H9 (cell line): ENCODE data around the gene TSPAN3. TPM values are rescaled to one million over a fixed set of nuclear protein-coding genes. Genes with fewer than 3 reads are reported as not detected.

ENCODE experiments used
- DNase-seq: peaks from one replicate; pipeline ENCODE4 v3.0.0-alpha.2; 2017
- H2AFZ ChIP-seq: one replicate; pipeline ENCODE4 v1.6.1; 2013; ENCODE audit warnings: mild to moderate bottlenecking, low read length, control low read depth, moderate library complexity
- H2AK5ac ChIP-seq: 2 replicates; pipeline ENCODE4 v1.6.1; 2013; ENCODE audit warnings: low read length, control low read depth, mixed read lengths; ENCODE audit not compliant: insufficient read length
- H2BK120ac ChIP-seq: one replicate; pipeline ENCODE4 v1.6.1; 2013; ENCODE audit warnings: low read depth, mild to moderate bottlenecking, low read length, control low read depth, inconsistent platforms; ENCODE audit not compliant: poor library complexity, severe bottlenecking
- H2BK12ac ChIP-seq: 2 replicates; pipeline ENCODE4 v1.6.1; 2013; ENCODE audit warnings: low read length, control low read depth, mixed read lengths, low read depth; ENCODE audit not compliant: insufficient read length
- H2BK15ac ChIP-seq: 2 replicates; pipeline ENCODE4 v1.6.1; 2013; ENCODE audit warnings: low read depth, low read length, control low read depth
- H2BK20ac ChIP-seq: one replicate; pipeline ENCODE4 v1.6.1; 2013; ENCODE audit warnings: low read depth, mild to moderate bottlenecking, low read length, control low read depth, inconsistent platforms; ENCODE audit not compliant: poor library complexity, severe bottlenecking
- H2BK5ac ChIP-seq: 2 replicates; pipeline ENCODE4 v1.6.1; 2013; ENCODE audit warnings: low read length, control low read depth, mixed read lengths; ENCODE audit not compliant: insufficient read length
- H3K14ac ChIP-seq: 2 replicates; pipeline ENCODE4 v1.6.1; 2013; ENCODE audit warnings: low read length, control low read depth; ENCODE audit not compliant: insufficient read depth
- H3K18ac ChIP-seq: 2 replicates; pipeline ENCODE4 v1.6.1; 2013; ENCODE audit warnings: low read depth, mild to moderate bottlenecking, mixed read lengths, low read length, control low read depth; ENCODE audit not compliant: insufficient read length
- H3K23ac ChIP-seq: 2 replicates; pipeline ENCODE4 v1.6.1; 2013; ENCODE audit warnings: low read length, control low read depth, mixed read lengths, low read depth; ENCODE audit not compliant: insufficient read length
- H3K23me2 ChIP-seq: 2 replicates; pipeline ENCODE4 v1.6.1; 2013; ENCODE audit warnings: low read depth, mild to moderate bottlenecking, mixed read lengths, low read length, control low read depth; ENCODE audit not compliant: insufficient read length, poor library complexity, severe bottlenecking
- H3K27ac ChIP-seq: 2 replicates; pipeline ENCODE4 v1.5.1; 2013; ENCODE audit warnings: low read length, control low read depth, mixed read lengths, low read depth; ENCODE audit not compliant: insufficient read length
- H3K27me3 ChIP-seq: 2 replicates; pipeline ENCODE4 v1.6.1; 2013; ENCODE audit warnings: low read length, control low read depth, inconsistent platforms; ENCODE audit not compliant: insufficient read depth
- H3K4ac ChIP-seq: 2 replicates; pipeline ENCODE4 v1.6.1; 2013; ENCODE audit warnings: low read depth, mild to moderate bottlenecking, control low read depth, inconsistent platforms, low read length, moderate library complexity
- H3K4me1 ChIP-seq: 2 replicates; pipeline ENCODE4 v1.6.1; 2013; ENCODE audit warnings: low read length, control low read depth, inconsistent platforms; ENCODE audit not compliant: insufficient read depth
- H3K4me2 ChIP-seq: 2 replicates; pipeline ENCODE4 v1.6.1; 2013; ENCODE audit warnings: low read length, control low read depth, mixed read lengths; ENCODE audit not compliant: insufficient read length, insufficient read depth
- H3K56ac ChIP-seq: 2 replicates; pipeline ENCODE4 v1.6.1; 2013; ENCODE audit warnings: low read depth, mild to moderate bottlenecking, mixed read lengths, low read length, control low read depth; ENCODE audit not compliant: insufficient read length
- H3K79me1 ChIP-seq: 2 replicates; pipeline ENCODE4 v1.6.1; 2013; ENCODE audit warnings: low read depth, mild to moderate bottlenecking, moderate library complexity, low read length, control low read depth, inconsistent platforms; ENCODE audit not compliant: insufficient read depth, poor library complexity, severe bottlenecking
- H3K79me2 ChIP-seq: 2 replicates; pipeline ENCODE4 v1.6.1; 2013; ENCODE audit warnings: low read length, control low read depth, inconsistent platforms; ENCODE audit not compliant: insufficient read depth
- H3K9ac ChIP-seq: 2 replicates; pipeline ENCODE4 v1.6.1; 2013; ENCODE audit warnings: low read length, control low read depth, mixed read lengths; ENCODE audit not compliant: insufficient read length; ENCODE audit errors: extremely low read depth
- H3K9me3 ChIP-seq: one replicate; pipeline ENCODE4 v1.6.1; 2013; ENCODE audit warnings: low read depth, low read length, inconsistent platforms; ENCODE audit not compliant: control insufficient read depth
- H3T11ph ChIP-seq: one replicate; pipeline ENCODE4 v1.6.1; 2013; ENCODE audit warnings: mild to moderate bottlenecking, low read length, control low read depth, inconsistent platforms
- H4K20me1 ChIP-seq: one replicate; pipeline ENCODE4 v1.6.1; 2013; ENCODE audit not compliant: control insufficient read depth, insufficient read length, insufficient read depth
- H4K5ac ChIP-seq: 2 replicates; pipeline ENCODE4 v1.6.1; 2013; ENCODE audit warnings: low read depth, mild to moderate bottlenecking, mixed read lengths, low read length, control low read depth; ENCODE audit not compliant: insufficient read length
- H4K8ac ChIP-seq: replicated peaks from 2 replicates; pipeline ENCODE4 v1.6.1; 2013; ENCODE audit warnings: low read length, control low read depth, mixed read lengths, low read depth; ENCODE audit not compliant: insufficient read length
- H4K91ac ChIP-seq: 2 replicates; pipeline ENCODE4 v1.6.1; 2013; ENCODE audit warnings: low read depth, mild to moderate bottlenecking, moderate library complexity, mixed read lengths, low read length, control low read depth; ENCODE audit not compliant: insufficient read length
- H3K27ac Mint-ChIP-seq, 3 experiments: 2 replicates in 2 of 3; 3 replicates in 1 of 3; pipeline ENCODE4 v1.8.0; 2020 to 2021; ENCODE audit warnings: mixed read lengths in 3 of 3, mild to moderate bottlenecking in 1 of 3, moderate library complexity in 1 of 3
- H3K27me3 Mint-ChIP-seq: 2 replicates; pipeline ENCODE4 v1.8.0; 2021; ENCODE audit warnings: low read depth, mild to moderate bottlenecking, moderate library complexity, mixed read lengths
- H3K36me3 Mint-ChIP-seq, 3 experiments: 2 replicates in 2 of 3; 3 replicates in 1 of 3; pipeline ENCODE4 v1.8.0; 2020 to 2021; ENCODE audit warnings: low read depth in 3 of 3, mixed read lengths in 3 of 3; ENCODE audit not compliant: insufficient read depth in 1 of 3
- H3K4me1 Mint-ChIP-seq, 2 experiments: 2 replicates each; pipeline ENCODE4 v1.8.0; 2020; ENCODE audit warnings: mixed read lengths in 2 of 2
- H3K4me3 Mint-ChIP-seq, 2 experiments: 2 replicates in 1 of 2; 3 replicates in 1 of 2; pipeline ENCODE4 v1.8.0; 2020 to 2021; ENCODE audit warnings: mild to moderate bottlenecking in 2 of 2, mixed read lengths in 2 of 2, moderate library complexity in 1 of 2
- H3K9me3 Mint-ChIP-seq, 2 experiments: 2 replicates in 1 of 2; 3 replicates in 1 of 2; pipeline ENCODE4 v1.8.0; 2020; ENCODE audit warnings: mild to moderate bottlenecking in 2 of 2, mixed read lengths in 2 of 2, moderate library complexity in 1 of 2
- CTCF ChIP-seq: fragments of 200-600 bp; sonication (generic); conservative IDR thresholded peaks from 3 replicates; pipeline ENCODE4 v1.8.0; 2021; ENCODE audit warnings: antibody characterized with exemption, mild to moderate bottlenecking
- WGBS: extraction: QIAGEN DNeasy Blood & Tissue Kit; methylation state at CpG from one replicate; pipeline ENCODE4 v1.1.7; 2013; ENCODE audit warnings: missing lambda C conversion rate, low lambda C conversion rate, mixed read lengths; ENCODE audit not compliant: insufficient read length; ENCODE audit errors: extremely low coverage; 5-methylcytosine and 5-hydroxymethylcytosine counted together
- total RNA-seq: library from RNA; stranded (reverse); gene quantifications from 2 replicates; pipeline ENCODE4 v1.2.1, GENCODE V29; 2021

Gene TSPAN3
- total RNA-seq, 1 experiment from 2014 or later = 117 TPM

GRCh38 chr15:77107531-77108355 lies 36.8 kb upstream of the TSPAN3 start:
- H3K27ac Mint-ChIP-seq = peak overlapping the region; percentile 60 to 84 (median 61); a peak in 6 of 7 replicates
- H3K4ac ChIP-seq = no peak overlapping the region
- no peaks in the 10 kb centered on the region for H3K4me1 ChIP-seq
- H4K91ac ChIP-seq = no peak overlapping the region
- no peak overlapping the region for H3K14ac ChIP-seq
- H2BK120ac ChIP-seq = no peak overlapping the region
- no peak overlapping the region for H3K9ac ChIP-seq
- H3K23ac ChIP-seq = no peak overlapping the region
- no peak overlapping the region for H3K56ac ChIP-seq
- no peak overlapping the region for H3K4me2 ChIP-seq
- no peaks in the 10 kb centered on the region for H3K79me2 ChIP-seq
- H3K36me3 Mint-ChIP-seq = no peaks in the 10 kb centered on the region
- H2BK20ac ChIP-seq = no peak overlapping the region
- peak; percentile 88 for TF ChIP-seq CTCF
- no peak overlapping the region for H2AFZ ChIP-seq
- no peak overlapping the region for H4K8ac ChIP-seq
- no peaks in the 10 kb centered on the region for H3K27me3 Mint-ChIP-seq
- H3K79me1 ChIP-seq = no peaks in the 10 kb centered on the region
- H3K27me3 ChIP-seq = no peaks in the 10 kb centered on the region
- no peak overlapping the region for H4K5ac ChIP-seq
- H3K18ac ChIP-seq = no peak overlapping the region
- no peaks in the 10 kb centered on the region for H3K9me3 ChIP-seq
- no peak overlapping the region for H2AK5ac ChIP-seq
- H3K9me3 Mint-ChIP-seq = no peaks in the 10 kb centered on the region
- no peak overlapping the region for H2BK5ac ChIP-seq
- H3K27ac ChIP-seq = no peak overlapping the region
- no peak overlapping the region for H2BK12ac ChIP-seq
- no peaks in the 10 kb centered on the region for H4K20me1 ChIP-seq
- no peak overlapping the region for H3K4me3 Mint-ChIP-seq
- WGBS = no CpG with 5 or more reads among the region's 9 CpGs
- no peak overlapping the region for H2BK15ac ChIP-seq
- DNase-seq = peak; percentile 79
- H3K4me1 Mint-ChIP-seq = peaks cover 15 to 18% of the 10 kb centered on the region in 2 experiments
- no peaks in the 10 kb centered on the region for H3K23me2 ChIP-seq
- H3T11ph ChIP-seq = no peak overlapping the region
